Inflammatory macrophage treated with lipopolysaccharide for 1 hour (primary cell): ENCODE results near the gene CDX1.

ENCODE experiments used
- DNase-seq, 2 donors: peaks; one replicate each; pipeline ENCODE4 v3.0.0-alpha.2; 2020 to 2022

Gene CDX1

DNA sequence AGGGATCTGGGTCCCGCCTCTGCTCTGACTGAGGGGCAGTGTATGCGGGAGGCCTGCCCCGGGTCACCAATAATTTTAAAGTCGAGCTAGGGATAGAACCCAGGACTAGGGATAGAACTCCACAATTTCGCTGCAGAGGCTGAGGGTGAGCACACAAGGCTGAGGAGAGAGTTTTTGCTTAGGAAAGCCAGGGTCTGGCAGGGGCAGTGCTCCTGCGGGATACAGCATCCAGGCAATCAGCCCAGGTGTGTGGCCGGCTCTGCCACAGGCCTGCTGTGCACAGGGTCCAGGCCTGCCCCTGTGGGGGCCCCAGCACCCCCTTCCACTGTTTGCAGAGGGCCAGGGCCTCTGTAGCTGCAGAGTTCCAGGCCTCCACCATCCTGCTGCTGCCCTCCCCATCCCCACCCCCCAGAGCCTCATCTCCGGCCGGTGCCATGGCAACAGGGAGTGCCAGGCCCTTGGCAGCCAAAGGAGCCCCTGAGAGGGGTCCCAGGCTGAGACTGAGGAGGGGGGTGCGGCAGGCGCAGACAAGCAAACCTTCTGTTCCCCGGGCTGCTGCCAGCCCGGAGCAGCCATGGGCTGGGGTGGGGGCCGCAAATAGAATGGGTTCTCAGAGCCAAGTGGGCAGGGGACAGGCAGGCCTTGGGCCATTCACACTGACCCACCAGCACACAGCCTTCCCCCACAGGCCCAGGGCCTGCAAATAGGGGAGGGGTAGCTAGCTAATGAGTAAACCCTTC lies 19.5 kb upstream of the CDX1 start:
- no peak for DNase-seq

DNA sequence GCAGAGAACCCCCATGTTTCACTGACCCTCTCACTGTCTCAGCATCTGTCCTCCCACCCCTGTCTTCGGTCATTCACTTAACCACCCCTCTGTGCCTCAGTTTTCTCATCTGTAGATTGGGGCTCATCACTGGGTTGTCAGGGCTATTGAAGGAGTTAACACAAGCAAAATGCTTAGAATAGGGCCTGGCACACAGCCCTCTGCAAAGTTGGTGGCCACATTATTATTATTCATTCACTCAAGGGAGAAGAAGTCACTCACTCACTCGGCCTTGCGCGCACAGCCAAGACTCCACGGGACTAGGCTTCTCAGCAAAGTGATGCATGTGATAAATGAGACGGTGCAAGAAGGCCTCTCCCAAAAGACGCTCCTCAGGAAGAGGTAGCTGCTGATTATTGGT lies 18.9 kb upstream of the CDX1 start:
- DNase-seq, result no peak

DNA sequence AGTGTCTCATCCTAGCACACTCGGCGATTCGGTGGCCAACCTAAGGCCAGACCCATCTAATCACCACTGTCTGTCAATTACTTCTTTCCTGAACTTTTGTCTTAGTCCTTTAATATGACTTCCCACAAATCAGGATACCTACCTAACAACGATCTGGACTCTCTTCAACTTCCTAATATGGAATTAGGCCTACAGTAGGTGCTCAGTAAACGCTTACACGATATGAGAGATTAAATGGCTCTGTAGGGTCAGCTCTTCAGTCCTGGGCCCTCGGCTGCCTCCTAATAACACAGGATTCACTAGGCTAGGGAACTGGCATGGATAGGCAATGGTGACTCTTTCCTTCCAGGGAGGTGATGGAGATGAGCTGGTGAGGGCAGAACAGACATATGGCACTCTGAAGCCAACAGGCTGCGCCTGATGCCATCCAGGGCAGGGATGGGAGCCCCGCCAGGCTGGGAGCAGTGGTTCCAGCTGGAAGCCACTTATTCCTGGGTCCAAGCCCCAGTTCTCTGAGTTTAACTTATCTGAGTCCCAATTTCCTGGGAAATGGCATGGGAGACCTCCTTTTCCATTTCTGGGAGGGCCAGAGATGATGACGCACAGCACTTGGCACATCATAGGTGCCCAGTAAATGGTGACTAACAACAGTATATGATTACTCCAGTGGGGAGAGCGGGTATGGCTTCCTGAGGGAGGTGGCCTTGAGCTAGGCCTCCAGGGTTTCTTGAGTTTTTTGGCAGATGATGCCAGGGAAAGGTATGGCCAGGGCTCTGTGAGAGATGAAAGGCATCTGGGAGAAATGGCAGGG lies 18.3 kb upstream of the CDX1 start:
- no peak for DNase-seq

DNA sequence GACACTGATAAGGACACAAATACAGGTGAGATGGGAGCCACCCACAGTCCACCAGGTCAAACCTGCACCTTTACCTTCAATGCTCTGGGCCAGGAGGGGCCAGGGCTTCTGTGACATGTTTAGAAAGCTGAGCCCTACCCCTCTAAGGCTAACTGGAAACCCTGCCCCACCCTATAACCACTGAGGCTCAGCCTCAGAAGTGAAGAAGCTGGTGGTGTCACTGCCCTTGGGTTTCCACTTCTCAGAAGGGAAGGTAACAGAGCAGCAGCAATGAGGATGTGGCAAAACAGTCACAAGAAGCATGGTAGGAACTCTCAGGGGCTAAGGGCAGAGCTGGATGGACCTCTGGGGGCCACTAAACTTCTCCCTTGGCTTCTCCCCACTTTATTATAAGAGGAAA lies 17.0 kb upstream of the CDX1 start:
- no peak for DNase-seq

DNA sequence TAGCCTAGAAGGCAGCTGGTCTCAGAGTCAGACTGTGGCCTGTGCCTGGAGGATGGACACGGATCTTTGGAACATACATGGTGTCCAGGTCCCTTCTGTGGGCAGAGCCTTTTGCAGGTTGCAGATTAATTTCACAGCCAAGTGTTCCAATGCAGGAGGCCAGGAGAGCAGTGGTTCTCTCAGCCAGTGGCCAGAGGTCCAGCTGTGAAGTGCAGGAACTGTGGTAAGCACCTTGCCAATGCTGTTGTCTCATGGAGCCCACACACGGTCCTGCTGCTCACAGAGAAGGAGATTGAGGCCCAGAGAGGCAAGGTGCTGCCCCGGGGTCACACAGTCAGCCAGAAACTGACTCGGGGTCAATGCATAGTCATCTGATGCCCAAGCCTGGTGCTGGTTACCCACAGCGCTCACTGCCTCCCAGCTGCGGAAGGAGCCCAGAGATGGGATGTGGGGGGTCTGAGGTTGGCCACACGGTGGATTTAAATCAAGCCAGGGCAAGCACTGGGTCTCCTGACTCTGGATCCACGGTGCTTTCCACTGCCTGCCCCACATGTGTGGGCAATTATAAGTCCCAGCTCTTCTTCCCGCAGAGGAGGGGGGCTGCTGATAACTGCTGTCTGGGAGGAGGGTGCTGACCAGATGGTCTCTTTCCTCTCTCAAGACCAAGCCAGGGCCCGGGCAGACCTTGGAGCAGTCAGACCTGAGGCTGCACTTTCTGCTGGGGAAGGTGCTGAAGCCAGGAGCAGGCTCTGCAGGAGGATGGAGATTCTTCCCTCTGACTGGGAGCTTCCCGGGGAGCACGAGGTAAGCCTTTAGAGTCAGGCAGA lies 13.7 kb upstream of the CDX1 start:
- no peak for DNase-seq

DNA sequence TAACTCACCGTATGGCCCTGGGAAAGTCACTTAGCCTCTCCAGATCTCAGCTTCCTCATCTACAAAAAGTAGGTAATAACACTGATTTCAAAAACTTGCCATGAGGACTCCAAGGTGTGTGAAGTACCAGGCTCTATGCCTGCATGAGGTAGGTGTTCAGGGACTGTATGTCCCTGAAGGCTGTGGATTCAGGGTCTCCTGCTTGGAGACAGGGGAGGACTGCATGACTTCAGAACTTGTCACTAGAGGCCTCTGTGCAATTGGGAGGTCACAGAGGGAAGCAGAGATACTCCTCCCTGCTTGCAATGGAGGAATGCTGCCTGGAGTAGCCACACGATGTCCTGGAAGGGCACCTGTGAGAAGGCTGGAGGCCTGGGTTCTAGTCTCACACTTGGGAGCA lies 13.1 kb upstream of the CDX1 start:
- no peak for DNase-seq

DNA sequence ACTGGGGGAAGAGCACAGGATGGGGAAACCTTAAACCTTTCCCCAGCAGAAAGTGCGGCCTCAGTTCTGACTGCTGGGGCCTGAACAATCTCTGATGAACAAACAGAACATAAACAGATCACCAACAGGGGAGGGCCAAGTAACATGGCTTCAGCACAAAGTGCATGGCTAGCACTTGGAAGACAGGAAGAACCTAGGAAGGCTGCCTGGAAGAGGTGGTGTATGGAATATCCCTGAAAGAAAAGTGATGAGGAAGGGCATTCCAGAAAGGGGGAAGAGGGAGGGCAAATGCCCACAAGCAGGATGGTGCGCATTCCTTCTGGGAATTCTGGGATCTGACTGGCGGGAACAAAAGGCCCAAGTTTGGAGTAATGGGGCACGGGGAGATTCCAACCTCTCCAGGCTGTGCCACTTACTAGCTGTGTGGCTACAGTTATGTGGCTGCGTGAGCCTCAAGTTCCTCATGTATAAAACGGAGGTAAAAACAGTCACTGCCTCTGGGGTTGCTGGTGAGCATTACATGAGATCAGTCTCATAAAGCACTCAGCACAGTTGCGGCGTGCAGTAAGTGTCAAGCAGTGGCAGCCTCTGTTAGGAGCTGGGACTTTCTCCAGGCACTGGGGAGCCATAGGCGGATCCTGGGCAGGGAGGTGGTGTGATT lies 12.5 kb upstream of the CDX1 start:
- peak in 1 of 2 donors; percentile 28 for DNase-seq

DNA sequence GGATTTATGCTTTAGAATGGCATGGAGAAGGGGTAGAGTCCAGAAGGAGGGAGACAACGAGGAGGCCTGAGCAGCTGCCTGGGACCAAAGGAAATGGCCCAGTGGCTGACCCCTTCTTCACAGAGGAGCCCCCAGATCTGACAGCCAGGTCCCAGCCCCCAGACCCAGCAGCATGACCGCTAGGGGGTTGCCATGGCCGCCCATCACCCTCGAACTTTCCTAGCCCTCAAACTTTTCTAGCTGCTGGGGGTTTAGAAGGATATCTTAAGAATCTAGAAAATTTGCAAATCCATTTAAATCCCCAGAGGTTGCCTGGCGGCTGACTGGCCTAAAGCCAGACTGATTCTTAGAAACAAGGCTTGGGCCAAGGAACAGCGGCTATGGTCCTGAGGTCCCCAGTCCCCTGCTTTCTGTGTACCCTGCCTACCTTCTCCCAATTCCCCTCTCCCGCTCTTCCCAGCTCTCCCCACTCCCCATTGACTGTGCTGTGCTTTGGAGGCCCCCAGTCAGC lies 11.9 kb upstream of the CDX1 start:
- DNase-seq, result no peak

DNA sequence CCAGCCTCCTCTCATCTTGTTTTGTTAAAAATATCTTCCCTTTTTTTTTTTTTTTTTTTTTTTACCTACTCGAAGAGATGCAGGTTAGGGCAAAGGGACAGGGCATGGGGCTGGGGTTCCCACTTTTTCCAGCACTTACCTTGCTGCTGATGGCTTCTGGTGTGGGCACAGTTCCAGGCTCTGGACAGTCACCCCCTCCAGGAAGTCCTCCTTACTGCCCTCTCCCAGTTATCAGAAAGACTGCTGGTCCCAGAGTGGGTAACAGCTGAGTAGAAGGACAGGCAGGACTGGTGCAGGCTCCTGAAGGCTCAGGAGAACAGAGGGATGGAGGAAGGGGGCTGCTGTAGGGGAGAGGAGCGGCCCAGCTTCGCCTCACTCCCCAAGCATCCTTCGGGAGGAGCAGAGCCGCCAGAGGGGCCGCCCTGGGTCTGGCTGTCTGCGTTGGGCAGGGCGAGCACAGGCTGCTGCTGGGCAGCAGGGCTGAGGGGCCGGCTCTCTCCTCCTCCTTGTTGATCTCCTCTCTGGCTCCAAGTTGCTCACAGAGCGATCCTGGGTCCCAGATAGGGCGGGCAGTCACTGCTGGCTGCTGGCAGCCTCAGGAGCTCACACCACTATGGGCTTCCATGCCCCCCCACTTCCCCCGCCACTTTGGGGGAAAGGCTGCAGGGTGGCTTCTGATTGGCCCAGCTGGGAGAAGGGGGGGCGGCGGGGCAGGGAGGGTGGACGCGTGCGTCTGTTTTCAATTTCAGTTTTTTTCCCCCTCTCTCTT lies 11.1 kb upstream of the CDX1 start, which contains the start of gene PDGFRB:
Gene PDGFRB, minus strand, starts transcription at position 588 of the 769 bp plus-strand sequence. CDS start 18,798 bp downstream, outside the sequence.
- DNase-seq, result no peak

DNA sequence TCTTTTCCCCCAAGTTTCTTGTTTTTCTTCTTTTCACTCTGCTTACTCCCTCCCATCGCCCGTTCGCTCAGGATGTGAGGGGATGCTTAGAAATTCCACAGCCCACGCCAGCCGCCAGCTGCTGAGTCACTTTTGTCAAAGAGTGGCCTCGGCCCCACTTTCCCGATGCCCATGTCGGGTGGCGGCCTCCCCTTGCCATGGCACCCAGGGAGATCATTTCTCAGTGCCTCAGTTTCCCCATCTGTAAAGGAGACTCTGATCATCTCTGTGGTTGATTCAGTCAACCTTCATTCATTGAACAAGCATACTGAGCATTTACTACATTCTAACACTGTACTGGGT lies 10.6 kb upstream of the CDX1 start:
- peak in 1 of 2 donors; percentile 30 for DNase-seq

DNA sequence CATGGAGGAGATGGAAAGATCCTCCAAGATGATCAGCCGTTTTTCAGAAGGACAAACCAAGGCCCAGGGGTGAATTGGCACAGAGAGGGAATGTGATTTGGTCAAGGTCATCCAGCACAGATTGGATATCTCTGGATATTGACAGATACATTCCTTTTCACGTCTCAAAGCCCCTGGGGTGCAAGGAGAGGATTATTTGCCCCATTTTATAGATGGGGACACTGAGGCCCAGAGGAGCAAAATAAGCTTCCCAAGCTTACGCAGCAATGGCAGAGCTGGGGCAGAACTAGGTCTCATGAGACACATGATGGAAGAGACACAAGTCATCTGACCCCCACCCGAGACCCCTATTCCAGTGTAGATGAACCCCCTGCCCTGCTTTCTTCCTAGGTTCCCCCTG lies 10.0 kb upstream of the CDX1 start:
- DNase-seq, result no peak

DNA sequence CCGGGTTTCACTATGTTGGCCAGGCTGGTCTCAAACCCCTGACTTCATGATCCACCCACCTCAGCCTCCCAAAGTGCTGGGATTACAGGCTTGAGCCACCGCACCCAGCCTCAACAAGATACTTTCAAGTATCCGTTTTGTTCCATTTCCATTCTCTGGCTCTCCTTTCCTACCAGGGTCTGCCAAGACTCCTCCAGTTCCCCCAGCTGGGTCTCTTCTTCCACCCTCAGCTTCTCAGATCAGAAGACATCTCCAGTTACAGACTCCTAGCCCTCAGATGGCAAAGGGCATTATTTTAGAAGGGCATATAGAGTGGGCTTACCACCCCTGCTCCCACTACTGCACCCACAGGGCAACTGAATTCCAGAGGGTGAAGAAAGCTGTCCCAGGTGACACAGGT lies 9.4 kb upstream of the CDX1 start:
- no peak for DNase-seq

DNA sequence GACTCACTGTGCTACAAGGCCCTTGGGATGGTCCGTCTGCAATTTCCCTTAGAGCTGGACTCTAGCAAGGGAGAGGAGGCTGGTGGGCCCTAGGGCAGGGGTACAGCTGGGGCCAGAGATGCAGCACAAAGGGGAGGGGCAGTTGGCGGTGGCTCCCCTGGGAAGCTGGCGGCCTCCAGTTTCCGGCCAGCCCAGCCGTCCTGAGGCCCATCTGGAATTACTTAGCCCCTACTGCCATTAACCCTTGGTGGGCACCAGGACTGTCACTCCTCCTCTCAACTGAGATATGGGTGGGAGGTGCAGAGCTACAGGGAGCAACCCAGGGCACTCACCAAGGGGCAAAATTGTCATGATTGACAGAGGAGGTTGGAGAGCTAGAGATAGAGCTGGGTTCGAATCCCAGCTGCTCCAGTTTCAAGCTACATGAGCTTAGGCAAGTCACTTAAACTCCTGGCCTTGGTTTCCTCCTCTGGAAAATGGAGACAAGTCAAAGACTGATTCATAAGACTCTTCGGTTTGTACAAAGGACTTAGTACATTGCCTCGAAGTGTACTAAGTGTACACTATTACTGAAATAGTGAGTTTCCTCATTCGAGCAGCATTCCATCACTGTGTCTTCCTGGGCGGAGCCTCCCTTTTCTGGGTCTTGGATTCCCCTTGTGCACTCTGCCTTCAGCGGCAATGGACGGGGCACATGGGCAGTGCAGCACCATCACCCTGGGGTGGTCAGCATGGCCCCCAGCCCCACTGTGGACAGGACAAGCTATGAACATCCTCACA lies 8.2 kb upstream of the CDX1 start:
- DNase-seq, result peak in 1 of 2 donors; percentile 47

DNA sequence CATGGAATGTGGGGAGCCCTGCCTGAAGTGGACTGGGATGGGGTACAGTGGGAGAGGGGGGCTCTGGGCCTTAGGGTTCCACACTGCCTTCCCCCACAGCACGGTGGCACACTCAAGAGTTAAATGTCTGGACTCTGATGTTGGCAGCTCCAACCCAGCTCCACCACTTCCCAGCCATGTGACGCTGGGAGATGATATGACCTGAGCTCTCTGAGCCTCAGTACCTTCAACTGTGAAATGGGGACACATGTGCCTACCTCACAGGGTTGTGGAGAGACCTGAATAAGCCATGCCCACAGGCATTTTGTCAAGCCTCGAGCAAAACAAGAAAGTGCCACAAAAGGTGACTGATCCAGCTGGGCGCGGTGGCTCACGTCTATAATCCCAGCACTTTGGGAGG lies 7.5 kb upstream of the CDX1 start:
- no peak for DNase-seq

DNA sequence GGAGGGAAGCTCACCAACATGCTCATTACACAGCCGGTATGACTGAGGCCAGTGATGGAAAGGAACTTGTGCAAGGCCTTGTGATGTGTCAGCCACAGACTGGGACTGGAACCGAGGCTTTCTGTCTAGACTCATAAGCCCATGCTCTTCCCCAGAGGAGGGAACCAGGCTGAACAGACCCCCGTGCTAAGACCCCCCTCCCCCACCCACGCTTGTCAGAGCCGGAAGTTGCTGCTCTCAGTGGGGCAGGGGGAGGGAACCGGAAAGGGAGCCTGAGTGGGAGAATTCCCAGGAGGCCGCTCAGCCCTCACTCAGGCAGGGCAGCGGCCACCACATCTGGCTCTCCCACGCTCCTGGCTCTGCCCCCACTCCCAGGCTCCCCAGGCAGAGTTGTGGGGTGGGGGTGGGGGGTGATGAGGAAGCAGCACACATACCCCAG lies 6.8 kb upstream of the CDX1 start:
- DNase-seq, result peak; percentile 41 to 65

DNA sequence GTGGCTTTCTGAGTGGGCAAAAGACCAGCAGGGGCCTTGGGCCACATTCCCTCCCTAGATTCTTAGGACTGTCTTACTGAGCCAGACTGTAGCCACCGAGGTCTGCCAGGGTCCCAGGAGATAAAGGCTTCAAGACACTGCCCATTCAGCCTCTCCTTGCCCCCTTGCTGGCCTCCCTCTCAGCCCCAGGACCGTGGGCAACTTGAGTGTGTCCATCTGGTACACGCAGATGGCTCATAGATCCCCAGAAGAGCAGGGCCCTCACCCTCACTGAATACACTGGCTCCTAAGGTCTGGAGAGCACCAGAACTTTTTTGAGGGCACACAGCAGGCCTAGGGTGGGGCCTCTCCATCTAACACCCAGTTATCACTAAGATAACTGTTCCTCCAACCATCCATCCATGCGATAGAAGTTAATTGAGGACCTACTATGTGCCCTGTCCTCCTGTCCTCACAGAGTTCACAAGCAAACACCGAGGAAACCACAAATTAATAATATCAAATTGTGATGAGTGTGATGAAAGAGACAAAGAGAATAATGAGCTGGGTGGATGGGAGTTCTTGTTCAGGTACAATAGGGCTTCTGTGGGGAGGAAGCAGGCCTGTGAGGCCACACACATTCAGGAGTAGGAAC lies 6.0 kb upstream of the CDX1 start:
- no peak for DNase-seq

DNA sequence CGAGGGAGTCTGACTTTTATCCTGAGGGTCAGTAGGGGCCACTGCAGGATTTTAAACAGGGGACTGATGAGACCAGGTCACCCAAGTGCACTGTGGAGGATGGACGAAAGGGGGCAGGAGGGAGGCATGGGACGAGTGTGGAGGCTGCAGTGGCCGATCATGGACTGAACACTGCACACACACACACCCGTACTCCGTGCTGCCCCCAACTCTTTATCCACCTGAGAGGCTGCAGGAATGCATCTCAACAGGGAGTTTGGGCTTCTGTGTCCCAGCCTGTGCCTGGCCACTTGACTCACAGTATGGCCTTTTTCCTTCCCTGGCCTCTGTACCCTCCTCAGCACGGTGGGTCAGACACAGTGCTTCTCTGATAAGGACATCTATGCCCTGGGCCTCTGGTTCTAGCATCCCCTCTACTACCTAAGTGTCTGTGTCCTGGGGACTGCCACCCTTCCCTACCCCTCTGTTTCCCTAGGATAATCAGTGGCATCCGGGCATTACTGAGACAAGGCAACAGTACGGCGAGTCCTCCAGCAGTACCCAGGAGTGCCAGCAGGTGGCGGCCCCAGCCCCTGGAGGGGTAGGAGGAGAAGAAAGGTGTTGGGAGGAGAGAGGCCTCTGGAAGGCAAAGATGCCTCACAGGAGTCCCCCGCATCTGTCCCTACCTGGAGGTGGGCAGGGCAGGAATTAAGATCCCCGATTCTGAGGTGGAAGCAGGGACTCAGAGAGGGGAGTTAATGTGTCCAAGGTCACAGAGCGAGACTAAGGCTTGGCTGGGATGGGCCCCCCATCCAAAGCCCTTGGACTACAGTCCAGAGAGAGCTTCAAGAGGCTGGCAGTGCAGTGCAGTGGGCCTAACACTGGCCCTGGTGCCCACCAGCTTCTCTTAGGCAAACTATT lies 5.1 kb upstream of the CDX1 start:
- DNase-seq, result peak; percentile 43 to 93

DNA sequence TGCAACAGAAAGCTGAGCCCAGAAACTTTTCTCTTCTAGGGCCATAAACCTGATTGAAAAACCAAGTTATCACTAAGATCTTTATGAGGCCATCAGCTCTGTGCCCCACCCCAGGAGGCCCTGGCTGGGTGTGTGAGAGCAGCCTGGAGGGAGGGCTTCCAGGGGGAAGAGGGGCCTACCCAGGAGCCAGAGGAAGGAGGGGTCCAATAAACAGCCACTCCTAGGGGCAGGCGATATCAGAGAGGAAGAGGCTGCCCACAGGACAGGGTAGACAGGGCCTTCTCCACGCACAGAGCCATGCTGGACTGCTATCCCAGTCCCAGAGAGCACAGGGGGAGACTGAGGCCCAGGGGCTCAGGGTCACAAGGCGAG lies 4.5 kb upstream of the CDX1 start:
- no peak for DNase-seq

DNA sequence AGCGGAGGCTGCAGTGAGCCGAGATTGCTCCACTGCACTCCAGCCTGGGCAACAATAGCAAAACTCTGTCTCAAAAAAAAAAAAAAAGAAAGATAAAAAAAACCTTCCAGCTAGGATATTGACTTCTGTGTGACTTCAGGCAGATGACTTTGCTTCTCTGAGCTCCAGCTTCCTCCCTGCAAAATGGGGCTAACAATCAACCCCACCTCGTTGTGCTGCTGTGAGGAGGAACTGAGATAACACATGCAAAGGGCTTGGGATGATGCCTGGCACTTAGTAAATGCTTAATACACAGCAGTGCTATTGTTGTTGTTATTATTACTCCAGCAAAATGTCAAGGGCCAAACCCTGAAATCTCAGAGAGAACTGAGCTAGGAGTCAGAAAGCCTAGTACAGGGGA lies 3.5 kb upstream of the CDX1 start:
- DNase-seq, result no peak
